Measurements from ENCODE around the gene OR1J1.

OR1J1 gene

GRCh38 chr9:122445155-122445749 is 32.5 kb downstream of the OR1J1 start:
- no peak for DNase-seq (ENCODE audit: low read depth)

- no peak for DNase-seq (ENCODE audit: low read depth)
Observed at GRCh38 chr9:122444041-122444733, 33.5 kb downstream of the OR1J1 start.

DNA sequence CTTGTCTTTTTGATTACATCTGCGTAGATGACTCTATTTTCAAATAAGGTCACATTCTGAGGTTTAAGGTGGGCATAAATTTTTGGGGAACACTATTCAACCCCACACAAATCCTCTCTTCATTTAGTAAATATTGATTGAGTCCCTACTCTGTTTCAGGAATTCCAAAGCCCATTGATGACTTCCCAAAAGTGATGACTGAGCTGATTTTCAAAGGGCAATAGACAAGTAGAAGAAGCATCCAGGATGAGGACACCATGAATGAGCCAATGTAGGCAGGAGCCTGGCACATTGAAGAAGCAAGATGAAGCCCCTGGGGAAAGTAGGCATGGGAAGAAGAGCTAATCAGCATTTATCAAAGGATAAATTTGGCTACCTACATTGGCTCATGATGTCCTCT is 35.2 kb downstream of the OR1J1 start:
- no peak for DNase-seq (ENCODE audit: low read depth)
